ENCODE measurements around the gene RFX7.
"Not testable (repeated sequence)": the region's sequence is repeated elsewhere in the genome, so short reads cannot be mapped to it uniquely, and the experiment has no call there.

Gene RFX7
- 16.2 to 36.5 (median 29.4) reads per million in 3 experiments for total RNA-seq

DNA sequence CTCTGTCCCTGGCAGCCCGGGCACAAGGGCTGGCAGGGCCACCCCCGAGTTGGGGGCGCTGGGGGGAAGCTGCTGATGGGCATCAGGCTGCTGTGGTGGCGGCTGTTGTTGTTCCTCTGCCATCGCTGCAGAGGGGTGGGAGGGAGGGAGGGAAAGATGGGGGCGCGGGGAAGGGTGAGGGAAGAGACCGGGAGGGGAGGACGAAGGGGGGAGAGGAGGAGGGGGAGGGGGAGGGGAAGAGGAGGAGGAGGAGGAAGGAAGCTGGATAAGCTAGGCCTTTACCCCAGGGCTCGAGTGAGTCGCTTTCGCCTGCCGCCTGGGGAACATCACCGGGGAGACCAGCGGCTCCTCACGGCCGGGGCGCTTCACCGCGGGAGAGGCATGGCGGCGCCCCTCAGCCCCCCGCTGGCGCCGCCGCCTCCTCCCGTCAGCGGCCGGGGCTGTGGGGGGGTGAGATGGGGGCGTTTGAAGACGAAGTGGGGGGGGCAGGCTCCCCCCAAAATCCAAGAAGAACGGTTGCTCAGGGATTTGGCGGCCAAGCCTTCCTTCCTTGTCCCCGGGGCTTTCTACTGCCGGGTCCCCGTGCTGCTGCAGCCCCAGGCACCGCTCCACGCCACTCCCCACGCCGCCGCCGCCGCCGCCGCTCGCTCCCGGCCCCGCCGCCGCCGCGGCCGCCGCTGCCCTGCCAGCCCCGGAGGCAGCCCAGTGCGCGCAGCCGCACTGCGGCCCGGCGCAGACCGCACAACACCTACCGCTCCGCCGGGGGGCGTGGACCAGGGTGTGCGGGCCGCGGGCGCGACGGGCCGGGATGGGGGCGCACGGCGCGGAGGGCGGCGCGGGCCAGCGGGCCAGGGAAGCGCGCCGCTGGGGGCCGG lies at the start of gene RFX7:
Gene RFX7, minus strand, starts transcription at position 717 of the 875 bp plus-strand sequence. Its CDS starts 594 bp downstream, at position 123.
- DNase-seq, result peak; percentile 81

DNA sequence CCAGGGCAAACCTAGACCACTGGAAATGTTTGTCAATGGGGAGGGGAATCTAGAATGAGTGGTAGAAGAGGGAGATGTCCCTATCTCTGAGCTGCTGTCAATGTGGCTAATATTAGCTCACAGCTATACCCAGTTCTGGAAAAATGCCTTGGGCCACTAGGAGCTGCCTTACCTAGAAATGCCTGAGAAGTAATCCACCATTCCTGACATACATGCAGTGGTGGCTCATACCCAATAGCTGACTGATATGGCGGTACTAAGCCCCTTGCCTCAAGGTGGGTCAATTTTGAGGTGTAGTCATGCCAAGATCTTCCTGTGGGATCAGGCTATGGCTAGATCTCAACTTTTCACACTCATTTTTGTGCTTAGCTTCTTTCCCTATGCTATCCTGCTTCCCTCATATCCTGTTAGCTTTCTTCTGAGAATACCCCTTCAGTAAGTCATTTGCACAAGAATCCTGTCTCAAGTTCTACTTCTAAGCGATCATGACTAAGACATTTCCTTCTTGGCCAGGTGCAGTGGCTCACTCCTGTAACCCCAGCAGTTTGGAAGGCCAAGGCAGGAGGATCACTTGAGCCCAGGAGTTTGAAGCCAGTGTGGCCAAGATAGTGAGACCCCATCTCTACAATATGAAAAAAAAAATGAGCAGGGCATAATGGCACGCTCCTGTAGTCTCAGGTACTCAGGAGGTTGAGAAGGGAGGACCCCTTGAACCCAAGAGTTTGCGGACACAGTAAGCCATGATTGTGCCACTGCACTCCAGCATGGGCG lies 49.1 kb upstream of the RFX7 start:
- DNase-seq, result no peak

DNA sequence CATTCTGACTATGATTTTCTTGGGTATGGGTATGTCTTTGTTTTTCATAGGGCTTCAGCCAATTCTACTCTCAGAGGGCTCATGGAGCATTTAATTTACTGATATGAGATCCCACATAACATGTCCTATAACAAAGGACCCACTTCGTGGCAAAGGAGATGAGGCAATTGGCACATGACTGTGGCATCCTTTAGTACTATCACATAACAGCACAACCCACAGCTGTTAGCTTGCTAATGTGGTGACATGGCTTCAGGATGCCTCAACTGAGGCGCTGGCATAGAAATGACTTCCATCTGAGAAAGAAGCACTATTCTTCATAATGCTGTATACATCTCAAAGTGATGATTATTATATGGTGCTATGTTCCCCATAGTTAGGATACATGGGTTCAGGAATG lies 48.1 kb upstream of the RFX7 start:
- no peak for DNase-seq

DNA sequence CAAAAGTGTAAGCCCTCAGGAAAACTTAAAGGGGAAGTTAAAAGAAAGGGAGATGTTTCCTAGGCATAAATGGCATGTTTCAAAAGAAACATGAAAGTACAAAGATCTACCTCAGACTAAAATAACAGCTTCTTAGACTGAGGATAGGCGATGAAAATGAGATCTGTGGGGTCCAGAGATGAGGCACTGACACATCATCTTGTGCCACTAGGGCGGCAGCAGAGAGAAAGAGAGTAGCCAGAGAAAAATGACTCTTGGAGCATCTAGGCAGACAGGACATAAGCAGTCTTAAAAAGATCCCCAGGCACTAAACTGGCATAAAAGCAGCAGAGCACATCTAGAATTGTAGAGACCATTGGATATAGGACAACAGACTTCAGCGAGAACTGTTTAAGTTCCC lies 42.5 kb upstream of the RFX7 start:
- DNase-seq, result no peak

DNA sequence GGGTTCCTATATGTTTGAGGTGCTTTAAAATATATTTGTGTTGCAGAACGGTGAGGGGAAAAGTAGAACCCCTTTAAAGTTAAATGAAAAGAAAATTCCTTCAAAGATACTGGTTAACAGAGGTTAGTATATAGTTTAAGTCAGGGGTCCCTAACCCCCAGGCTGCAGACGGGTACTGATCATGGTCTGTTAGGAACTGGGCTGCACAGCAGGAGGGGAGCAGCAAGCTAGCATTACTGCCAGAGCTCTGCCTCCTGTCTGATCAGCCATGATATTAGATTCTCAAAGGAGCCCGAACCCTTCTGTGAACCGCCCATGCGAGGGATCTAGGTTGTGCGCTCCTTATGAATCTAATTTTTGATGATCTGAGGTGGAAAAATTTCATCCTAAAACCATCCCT lies 37.5 kb upstream of the RFX7 start:
- DNase-seq, result no peak

DNA sequence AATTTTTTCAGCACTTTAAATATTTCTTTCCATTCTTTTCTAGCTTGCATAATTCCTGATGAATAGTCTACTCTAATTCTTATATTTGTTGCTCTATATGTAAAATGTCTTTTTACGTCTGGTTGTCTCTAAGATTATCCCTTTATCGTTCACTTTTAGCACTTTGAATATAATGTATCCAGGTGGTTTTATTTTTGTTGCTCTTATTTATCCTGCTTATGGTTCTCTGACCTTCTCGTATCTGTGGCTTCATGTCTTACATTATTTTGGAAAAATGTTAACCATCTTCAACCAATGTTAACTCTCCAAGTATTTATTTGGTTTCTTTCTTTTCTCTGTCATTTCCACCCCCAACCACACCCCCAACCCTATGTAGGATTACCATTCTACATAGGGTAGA lies 30.0 kb upstream of the RFX7 start:
- DNase-seq, result no peak

DNA sequence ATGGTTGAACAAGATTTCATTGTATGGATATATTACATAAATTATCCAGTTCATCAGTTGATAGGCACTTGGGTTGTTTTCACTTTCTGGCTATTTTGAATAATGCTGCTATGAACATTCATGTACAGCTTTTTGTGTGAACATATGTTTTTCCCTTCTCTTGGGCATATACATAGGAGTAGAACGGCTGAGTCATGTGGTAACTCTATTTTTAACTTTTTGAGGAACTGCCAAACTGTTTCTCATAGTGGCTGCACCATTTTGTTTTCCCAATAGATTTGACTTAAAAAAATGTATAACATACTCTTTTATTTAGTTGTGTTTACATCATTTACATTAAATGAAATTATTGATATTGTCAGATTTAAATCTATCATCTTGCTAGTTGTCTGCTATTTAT lies 28.8 kb upstream of the RFX7 start:
- no peak for DNase-seq

DNA sequence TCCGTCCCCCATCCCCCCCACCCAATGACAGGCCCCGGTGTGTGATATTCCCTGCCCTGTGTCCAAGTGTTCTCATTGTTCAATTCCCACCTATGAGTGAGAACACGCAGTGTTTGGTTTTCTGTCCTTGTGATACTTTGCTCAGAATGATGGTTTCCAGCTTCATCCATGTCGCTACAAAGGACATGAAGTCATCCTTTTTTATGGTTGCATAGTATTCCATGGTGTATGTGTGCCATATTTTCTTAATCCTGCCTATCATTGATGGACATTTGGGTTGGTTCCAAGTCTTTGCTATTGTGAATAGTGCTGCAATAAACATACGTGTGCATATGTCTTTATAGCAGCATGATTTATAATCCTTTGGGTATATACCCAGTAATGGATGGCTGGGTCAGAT lies 22.8 kb upstream of the RFX7 start:
- DNase-seq, result not testable (repeated sequence)

DNA sequence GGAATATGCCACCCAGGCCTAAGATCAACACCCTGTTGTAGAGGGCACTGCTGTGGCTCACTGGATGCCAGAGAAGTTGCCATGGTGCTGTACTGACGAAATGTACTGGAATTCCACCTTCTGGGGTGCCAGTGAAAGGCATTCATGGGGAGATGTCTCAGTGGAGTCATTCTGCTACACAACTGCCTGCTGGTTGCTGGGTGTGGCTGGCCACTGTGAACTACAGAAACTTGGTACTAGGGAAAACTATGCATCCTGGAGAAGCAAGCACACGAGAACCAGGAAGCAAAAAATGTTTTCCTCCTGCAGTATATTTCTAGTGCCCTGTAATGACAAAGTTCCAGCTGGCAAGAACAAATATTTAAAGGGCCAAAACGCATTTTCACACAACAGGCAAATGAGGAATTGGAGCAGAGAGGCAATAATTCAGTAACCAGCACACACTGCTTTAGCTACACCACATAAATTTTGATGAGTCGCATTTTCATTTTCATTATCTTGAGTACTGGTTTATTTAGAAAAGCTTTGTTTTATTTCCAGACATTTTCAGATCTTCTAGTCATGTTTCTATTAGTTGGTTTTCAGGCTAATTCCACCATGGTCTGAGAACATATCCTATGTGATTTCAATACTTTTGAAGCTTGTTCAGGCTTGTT lies 18.3 kb upstream of the RFX7 start:
- DNase-seq, result no peak

DNA sequence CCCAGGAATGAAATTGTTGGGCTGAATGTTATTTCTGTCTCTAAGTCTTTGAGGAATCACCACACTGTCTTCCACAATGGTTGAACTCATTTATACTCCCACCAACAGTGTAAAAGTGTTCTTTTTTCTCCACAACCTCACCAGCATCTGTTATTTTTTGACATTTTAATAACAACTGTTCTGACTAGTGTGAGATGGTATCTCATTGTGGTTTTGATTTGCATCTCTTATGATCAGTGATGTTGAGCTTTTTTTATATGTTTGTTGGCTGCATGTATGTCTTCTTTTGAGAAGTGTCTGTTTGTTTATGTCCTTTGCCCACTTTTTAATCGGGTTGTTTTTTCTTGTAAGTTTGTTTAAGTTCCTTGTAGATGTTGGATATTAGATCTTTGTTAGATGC lies 13.6 kb upstream of the RFX7 start:
- not testable (repeated sequence) for DNase-seq

DNA sequence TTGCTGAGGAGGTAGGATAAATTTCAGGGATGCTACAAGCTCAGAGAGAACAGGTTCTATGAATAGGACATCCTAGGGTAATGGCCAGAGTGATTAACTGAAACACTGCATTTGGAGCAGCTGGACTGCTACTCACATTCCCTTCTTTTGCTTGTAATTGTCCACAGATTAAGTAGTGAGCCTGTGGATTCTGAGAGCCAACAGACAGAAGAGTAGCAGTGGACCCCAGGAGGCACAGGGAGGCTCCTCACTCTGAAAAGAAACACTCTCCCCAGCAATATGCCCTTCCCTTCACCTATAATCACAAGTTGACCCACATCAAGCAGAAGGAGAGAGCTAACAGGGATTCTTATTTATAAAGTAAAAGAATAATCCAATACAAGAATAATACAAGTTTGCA lies 10.6 kb upstream of the RFX7 start:
- DNase-seq, result no peak

DNA sequence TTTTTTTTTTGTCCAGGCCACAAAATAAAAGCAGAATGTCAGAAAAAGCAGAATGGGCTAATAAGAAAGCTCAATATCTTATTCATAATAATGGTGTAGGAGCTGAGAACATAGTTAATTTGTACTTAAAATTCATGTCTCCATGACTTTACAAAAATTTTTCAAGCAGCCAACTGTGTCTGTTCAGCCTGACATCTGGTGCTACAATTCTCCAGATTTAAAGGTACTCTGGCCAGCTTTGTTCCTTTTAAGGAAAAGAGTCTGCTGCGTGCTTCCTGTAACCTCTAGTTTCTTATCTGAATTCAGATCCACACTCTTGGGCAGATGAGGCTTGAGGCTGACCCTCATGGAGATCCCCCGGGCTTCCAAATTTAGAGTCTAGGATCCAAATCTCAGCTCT lies 8.7 kb upstream of the RFX7 start:
- DNase-seq, result no peak

DNA sequence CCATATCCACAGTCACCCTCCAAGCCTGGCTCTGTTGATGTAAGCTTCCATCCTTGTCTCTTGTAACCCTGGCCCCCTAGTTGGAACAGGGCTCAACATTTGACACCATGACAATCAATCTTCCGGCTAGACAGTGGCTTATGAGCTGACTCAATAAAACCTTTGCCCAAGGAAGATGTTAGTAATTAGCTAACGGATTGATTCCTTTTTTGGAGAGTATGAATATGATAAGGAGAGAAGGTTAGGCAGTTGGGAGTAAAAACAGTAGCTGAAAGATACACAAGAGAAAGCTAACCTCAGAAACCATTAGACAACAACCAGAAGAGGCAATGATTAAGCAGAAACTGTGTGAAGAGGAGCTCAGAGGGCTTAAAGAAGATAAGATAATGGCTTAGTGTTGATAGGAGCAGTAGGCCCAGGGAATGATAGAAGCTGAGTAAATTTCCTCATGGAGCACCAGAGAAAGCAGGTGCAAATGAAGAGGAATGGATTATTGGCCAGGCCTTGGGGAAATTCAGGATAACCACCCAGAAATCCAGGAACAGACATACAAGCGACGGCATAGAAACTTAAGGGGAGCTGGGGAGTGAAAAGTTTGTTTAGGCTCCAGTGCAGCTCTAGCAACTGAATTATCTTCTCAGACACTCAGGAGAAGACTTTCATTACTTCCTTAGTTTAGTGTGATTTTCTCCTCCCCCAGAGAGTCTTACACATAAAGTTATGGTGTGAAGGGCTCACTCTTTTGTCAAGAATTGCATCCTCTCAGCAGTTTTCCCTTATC lies 7.8 kb upstream of the RFX7 start:
- no peak for DNase-seq

DNA sequence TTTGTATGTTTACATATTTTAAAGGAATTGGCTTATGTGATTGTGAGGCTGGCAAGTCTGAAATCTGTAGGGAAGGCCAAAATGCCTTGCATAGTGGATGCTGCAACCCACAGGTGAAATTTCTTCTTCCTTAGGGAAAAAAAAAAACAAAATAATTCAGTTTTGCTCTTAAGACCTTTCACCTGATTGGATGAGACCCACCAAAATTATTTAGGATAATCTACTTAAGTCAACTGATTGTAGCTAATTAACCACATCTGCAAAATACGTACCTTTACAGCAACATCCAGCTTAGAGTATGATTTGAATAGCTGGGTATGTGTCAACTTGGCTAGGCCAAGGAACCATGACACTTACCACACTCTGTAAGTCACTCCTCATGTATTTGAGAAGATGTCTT lies 6.9 kb upstream of the RFX7 start:
- no peak for DNase-seq

DNA sequence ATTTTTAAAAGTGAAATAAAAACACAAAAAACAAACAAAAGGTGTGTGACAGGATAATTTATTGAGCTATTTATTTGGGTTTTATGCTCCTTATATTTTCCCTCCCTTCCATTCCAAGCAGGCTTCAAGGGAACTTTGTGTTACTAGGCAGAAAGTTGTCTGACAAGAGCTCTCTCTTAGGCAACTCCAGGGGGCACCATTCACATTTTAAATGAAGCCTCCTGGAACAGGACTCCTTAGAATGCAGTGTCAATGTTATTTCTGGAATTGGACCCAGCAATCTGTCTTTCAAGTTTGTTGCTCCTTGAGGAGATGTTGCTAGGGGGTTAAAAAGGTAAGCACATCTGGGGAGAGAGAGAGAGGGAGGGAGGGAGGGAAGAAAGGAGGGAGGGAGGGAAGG lies 5.4 kb upstream of the RFX7 start:
- DNase-seq, result no peak

DNA sequence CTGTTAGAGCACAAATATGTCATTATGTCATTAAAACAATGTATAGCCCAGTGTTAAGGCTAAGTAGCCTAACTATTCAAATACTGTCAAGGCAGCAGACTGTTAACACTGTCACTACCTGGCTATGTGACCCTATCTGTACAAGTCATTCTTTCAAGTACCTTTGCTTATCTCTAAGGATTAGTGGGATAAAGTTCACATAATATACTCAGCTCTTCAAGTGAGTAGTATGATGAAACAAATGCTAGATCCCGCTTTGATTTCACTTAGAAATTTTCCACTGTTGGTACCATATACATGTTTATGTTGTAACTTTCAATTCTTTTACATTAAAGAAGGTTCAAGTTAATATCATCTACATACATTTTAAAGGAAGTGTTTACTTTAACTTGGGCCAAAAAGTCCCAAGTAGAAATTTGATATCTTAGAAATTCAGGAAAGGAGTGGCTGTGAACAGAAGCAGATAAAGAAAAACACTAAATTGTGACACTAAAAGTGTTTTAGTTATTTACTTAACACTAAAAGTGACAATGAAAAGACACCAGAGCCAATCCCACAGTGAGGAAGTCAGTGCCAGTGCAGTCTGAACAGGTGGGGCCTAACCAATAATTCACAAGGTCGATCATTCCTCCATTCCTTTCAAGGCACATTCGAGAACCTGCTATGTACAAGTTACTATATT lies 4.8 kb upstream of the RFX7 start:
- DNase-seq, result no peak

DNA sequence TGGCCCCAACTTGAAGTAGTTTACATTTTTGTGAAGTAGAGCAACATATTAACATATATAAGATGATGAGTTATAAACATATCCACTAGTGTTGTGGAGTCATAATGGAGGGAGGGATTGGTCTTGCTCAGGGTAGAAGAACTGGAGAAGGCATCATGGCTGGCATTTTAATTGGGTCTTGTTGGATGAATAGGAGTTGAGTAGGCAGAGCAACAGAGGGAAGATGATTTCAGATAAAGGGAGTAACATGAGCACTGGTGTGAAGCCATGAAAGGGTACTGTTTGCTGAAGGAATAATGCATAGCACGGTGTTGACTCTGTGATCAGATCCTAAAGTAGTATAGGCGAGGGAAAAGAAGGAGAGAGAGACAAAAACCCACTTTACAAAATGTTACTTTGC lies 3.6 kb upstream of the RFX7 start:
- DNase-seq, result no peak

DNA sequence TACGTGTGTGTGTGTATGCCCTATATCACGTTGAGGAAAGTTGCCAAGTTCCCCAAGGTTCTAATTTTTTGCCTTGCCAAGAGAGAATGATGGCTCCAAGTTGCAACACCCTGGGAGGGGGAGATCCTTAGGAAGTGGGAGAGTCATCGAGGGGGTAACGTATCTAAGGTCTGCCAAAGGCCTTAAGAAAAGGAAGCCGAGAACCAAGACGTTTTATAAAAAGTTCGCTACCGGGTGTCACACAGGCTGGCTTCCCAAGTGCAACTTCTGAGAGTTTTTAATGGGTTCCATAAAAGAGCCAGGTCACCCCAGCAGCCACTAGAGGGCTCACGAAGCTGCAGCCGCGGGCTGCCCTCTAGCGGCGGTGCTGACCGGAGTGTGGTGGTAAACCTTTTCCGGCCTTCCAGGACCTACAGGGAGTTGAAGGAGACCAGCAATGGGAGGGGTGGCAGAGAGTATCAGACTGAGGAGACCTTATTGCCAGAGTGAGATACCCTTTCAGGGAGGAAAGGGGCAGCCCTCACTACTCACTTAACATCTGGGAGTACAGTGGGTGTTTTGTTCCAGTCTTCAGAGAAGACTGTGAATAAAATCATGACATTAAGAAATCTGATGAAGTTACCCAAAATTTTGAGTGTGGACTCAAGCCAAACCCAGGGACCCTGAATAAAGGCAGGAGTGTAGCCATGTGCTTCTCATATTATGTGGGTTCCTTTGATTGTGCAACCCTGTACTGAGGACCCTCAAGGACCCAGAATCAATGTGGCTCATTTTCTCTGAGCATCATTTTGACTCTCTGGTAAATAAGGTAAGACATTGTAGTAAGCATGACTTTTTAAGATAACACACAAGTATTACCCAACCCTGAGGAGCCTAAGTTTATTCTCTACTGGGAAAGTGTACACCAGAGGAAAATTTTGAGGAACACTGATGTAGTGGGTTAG lies 2.5 kb upstream of the RFX7 start:
- DNase-seq, result peak; percentile 82

DNA sequence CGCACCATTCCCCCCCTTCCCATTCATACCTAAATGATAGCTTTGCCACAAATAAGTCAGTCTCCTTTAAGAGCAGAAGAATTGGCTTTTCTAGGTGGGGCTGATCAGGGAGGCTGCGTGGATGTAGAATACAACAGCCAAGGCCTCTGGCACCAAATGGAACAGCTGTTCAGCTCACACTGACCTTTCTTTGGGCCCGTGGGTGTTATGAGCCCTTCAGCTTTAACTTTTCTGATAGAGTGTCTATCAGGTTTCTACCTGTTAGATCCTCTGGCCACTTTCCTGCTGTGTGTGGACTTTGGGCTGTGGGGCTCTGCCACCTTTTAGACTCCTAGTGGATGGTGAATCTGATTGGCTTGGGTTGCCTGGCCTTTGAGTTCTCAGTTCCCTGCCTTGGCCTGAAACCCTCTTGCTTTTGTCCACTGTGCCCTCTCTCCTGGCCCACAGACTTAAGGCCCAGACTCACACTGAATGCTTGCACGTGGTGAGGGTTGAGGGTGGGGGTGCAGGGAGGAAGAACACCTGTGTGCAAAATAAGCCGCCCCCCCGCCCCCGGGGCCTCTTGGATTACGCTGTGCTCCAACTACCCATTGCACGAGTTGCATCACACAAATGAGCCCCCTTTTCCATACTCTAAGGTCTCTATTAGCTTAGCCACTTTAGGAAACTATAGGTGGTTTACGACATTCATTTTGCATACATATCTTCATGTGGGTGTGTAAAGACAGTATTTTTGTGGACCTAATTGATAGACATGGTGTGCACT lies 1.3 kb upstream of the RFX7 start:
- peak; percentile 6 for DNase-seq

All from central memory CD4-positive, alpha-beta T cell (primary cell).